Measurements from ENCODE around the gene INO80C. TPM values are rescaled to one million over a fixed set of nuclear protein-coding genes. Genes with fewer than 3 reads are reported as not detected.

The INO80C gene
- total and polyA plus RNA-seq, 2 donors from 2014 or later: 20.9 to 38.2 TPM

- Histone ChIP-seq H3K27ac (ENCODE audit: low read depth in 2 of 2, low read length in 2 of 2) (no peak overlapping the region), H3K4me3 (ENCODE audit: low read length in 3 of 3) (no peak overlapping the region), H3K36me3 (ENCODE audit: control insufficient read depth in 2 of 3, insufficient read depth in 3 of 3, low read length in 3 of 3) (no peaks in the 10 kb centered on the region), H3K9ac (ENCODE audit: low read length in 3 of 3) (no peak overlapping the region), H3K27me3 (ENCODE audit: control insufficient read depth, insufficient read depth, low read length) (no peaks in the 10 kb centered on the region), H3K4me1 (ENCODE audit: control insufficient read depth in 2 of 3, insufficient read depth in 2 of 3, low read depth in 1 of 3, low read length in 3 of 3) (no peaks in the 10 kb centered on the region), H3K9me3 (ENCODE audit: control insufficient read depth in 2 of 3, insufficient read depth in 1 of 3, low read length in 3 of 3) (no peaks in the 10 kb centered on the region)
- no peak for FAIRE-seq
- DNase-seq: no peak
- intact Hi-C loops (cut with DNase I): no loop called here
- no peak for TF ChIP-seq CTCF (IDR thresholded peaks at IDR 0.05; ENCODE audit: borderline replicate concordance, extremely low read depth, insufficient read depth)
Observed at GRCh38 chr18:35535297-35535696, 37.5 kb upstream of the INO80C start.

- no peak overlapping the region for H3K27ac ChIP-seq (ENCODE audit: low read depth in 2 of 2, low read length in 2 of 2)
- FAIRE-seq (no peak), DNase-seq (no peak)
- intact Hi-C loops (cut with DNase I): no loop called here
- no peaks in the 10 kb centered on the region for H3K36me3 ChIP-seq (ENCODE audit: control insufficient read depth in 2 of 3, insufficient read depth in 3 of 3, low read length in 3 of 3)
- no peaks in the 10 kb centered on the region for H3K4me1 ChIP-seq (ENCODE audit: control insufficient read depth in 2 of 3, insufficient read depth in 2 of 3, low read depth in 1 of 3, low read length in 3 of 3)
- no peaks in the 10 kb centered on the region for H3K9me3 ChIP-seq (ENCODE audit: control insufficient read depth in 2 of 3, insufficient read depth in 1 of 3, low read length in 3 of 3)
- TF ChIP-seq CTCF (IDR thresholded peaks at IDR 0.05; ENCODE audit: borderline replicate concordance, extremely low read depth, insufficient read depth): no peak
- H3K9ac ChIP-seq (ENCODE audit: low read length in 3 of 3): no peak overlapping the region
- no peak overlapping the region for H3K4me3 ChIP-seq (ENCODE audit: low read length in 3 of 3)
- H3K27me3 ChIP-seq (ENCODE audit: control insufficient read depth, insufficient read depth, low read length): no peaks in the 10 kb centered on the region
Observed at GRCh38 chr18:35533916-35534405, 36.2 kb upstream of the INO80C start.

GRCh38 chr18:35528749-35529274 lies 31.1 kb upstream of the INO80C start:
- no peak overlapping the region for H3K9ac ChIP-seq (ENCODE audit: low read length in 3 of 3)
- no peak for TF ChIP-seq CTCF (IDR thresholded peaks at IDR 0.05; ENCODE audit: borderline replicate concordance, extremely low read depth, insufficient read depth)
- no peaks in the 10 kb centered on the region for H3K27me3 ChIP-seq (ENCODE audit: control insufficient read depth, insufficient read depth, low read length)
- FAIRE-seq: no peak
- no peak overlapping the region for H3K4me3 ChIP-seq (ENCODE audit: low read length in 3 of 3)
- peaks cover 0 to 5% (median 0%) of the 10 kb centered on the region in 3 donors for H3K4me1 ChIP-seq (ENCODE audit: control insufficient read depth in 2 of 3, insufficient read depth in 2 of 3, low read depth in 1 of 3, low read length in 3 of 3)
- H3K27ac ChIP-seq (ENCODE audit: low read depth in 2 of 2, low read length in 2 of 2): no peak overlapping the region
- no peak for DNase-seq
- no peaks in the 10 kb centered on the region for H3K9me3 ChIP-seq (ENCODE audit: control insufficient read depth in 2 of 3, insufficient read depth in 1 of 3, low read length in 3 of 3)
- intact Hi-C loops (cut with DNase I): no loop called here
- no peaks in the 10 kb centered on the region for H3K36me3 ChIP-seq (ENCODE audit: control insufficient read depth in 2 of 3, insufficient read depth in 3 of 3, low read length in 3 of 3)
